GM12875 (cell line): ENCODE measurements around the gene FAM13A.

ENCODE experiments used
- H3K4me3 ChIP-seq: one replicate; pipeline ENCODE4 v1.5.1; 2011; ENCODE audit warnings: low read depth, low read length, control low read depth
- TF ChIP-seq, protein P1 (sequence below): IDR thresholded peaks from 2 replicates; pipeline ENCODE4 v1.5.1; 2011; ENCODE audit warnings: low read depth, mild to moderate bottlenecking, control low read depth, inconsistent platforms, low read length, moderate library complexity, borderline replicate concordance; ENCODE audit not compliant: insufficient read depth

Gene FAM13A

DNA sequence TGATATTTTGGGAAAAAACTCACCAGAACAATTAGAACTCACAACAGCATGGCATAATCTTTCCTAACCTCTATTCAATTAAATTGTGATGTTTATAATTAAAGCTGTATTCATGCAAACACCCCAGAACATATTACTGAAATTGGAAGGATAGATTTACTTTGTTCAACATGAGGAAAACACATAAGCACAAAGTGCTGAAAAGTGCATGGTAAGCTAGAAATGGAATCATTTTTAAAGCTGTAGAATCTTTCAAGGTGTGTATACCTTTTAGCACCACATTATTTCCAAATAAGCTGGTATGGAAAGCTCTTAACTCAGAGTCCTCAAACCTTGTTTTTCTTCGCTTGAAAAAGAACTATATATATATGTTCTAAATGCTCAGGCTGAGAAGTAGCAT lies 268.6 kb downstream of the FAM13A start:
- no peak overlapping the region for H3K4me3 ChIP-seq
- TF ChIP-seq, protein P1, sequence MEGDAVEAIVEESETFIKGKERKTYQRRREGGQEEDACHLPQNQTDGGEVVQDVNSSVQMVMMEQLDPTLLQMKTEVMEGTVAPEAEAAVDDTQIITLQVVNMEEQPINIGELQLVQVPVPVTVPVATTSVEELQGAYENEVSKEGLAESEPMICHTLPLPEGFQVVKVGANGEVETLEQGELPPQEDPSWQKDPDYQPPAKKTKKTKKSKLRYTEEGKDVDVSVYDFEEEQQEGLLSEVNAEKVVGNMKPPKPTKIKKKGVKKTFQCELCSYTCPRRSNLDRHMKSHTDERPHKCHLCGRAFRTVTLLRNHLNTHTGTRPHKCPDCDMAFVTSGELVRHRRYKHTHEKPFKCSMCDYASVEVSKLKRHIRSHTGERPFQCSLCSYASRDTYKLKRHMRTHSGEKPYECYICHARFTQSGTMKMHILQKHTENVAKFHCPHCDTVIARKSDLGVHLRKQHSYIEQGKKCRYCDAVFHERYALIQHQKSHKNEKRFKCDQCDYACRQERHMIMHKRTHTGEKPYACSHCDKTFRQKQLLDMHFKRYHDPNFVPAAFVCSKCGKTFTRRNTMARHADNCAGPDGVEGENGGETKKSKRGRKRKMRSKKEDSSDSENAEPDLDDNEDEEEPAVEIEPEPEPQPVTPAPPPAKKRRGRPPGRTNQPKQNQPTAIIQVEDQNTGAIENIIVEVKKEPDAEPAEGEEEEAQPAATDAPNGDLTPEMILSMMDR: no peak

GRCh38 chr4:88786011-88786410 lies 271.0 kb downstream of the FAM13A start:
- no peak overlapping the region for H3K4me3 ChIP-seq
- TF ChIP-seq, protein P1: no peak

- TF ChIP-seq, protein P1: no peak
- no peak overlapping the region for H3K4me3 ChIP-seq
Observed at GRCh38 chr4:88780389-88780788, 276.6 kb downstream of the FAM13A start.

- TF ChIP-seq, protein P1: no peak
- no peak overlapping the region for H3K4me3 ChIP-seq
Observed at GRCh38 chr4:88779431-88779830, 277.6 kb downstream of the FAM13A start.

- TF ChIP-seq, protein P1: no peak
- H3K4me3 ChIP-seq: no peak overlapping the region
Observed at GRCh38 chr4:88775529-88775928, 281.5 kb downstream of the FAM13A start.

GRCh38 chr4:88775026-88775425 lies 282.0 kb downstream of the FAM13A start:
- H3K4me3 ChIP-seq: no peak overlapping the region

GRCh38 chr4:88771883-88772450 lies 285.0 kb downstream of the FAM13A start:
- H3K4me3 ChIP-seq: no peak overlapping the region
- TF ChIP-seq, protein P1: no peak

More at GRCh38 chr4:88775026-88775425, 282.0 kb downstream of the FAM13A start:
- TF ChIP-seq, protein P1: no peak
